SW480 (cell line): ENCODE results near the gene SGMS2.

Experiments used
- DNase-seq: peaks from one replicate; pipeline ENCODE4 v3.0.0-alpha.2; 2016; ENCODE audit warnings: low spot score

SGMS2 gene

DNA sequence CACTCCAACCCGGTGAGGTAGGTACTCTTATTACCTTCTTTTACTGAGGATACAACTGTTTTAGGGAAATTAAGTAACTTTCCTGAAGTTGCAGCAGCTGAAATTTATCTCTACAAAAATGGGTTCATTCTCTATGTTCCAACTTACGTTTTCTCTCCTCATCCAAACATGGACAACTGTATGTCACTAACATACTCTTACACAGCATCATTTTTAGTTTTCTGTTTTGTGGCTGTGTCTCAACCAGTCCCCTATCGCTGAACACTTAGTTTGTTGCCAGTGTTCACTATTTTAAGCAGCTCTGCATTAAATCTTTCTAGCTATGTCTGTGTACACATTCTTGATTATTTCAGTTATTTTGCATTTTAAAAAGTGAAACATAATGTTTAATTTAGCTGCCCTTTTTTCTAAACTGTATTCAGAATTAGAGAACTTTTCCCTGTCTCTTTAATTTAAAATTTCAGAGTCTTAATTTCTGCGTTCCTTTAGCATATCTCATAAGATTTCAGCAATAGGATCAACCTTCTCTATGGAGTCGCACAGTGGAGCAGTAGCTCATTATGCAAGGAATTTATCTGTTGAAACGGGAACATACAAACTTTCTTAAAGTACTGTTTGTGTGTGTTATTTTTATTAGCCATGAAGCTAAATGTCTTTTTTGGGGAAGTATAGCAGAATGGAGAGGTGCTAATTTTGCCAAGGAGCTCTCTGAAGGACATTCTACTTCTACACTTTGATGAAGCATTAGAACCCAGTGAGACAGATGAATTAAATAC lies 3.8 kb downstream of the SGMS2 start:
- no peak for DNase-seq

DNA sequence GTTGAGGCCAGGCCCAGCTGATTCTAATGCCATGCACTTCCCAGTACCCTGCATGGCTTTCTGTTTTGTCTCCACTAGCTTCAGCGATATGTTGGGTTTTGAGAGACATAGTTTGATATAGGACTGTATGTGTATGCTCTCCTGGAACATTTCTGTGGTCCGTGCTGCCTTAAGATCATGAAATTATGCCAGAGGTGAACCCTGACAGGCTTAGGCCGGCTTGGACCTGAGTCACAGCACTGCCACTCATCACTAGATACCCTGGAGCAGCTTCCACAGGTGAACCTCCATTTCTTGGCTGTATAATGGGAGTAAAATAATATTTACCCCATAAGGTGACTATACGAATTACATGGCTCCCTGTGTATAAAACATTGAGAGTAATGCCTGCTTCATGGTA lies 6.4 kb downstream of the SGMS2 start:
- DNase-seq = no peak

DNA sequence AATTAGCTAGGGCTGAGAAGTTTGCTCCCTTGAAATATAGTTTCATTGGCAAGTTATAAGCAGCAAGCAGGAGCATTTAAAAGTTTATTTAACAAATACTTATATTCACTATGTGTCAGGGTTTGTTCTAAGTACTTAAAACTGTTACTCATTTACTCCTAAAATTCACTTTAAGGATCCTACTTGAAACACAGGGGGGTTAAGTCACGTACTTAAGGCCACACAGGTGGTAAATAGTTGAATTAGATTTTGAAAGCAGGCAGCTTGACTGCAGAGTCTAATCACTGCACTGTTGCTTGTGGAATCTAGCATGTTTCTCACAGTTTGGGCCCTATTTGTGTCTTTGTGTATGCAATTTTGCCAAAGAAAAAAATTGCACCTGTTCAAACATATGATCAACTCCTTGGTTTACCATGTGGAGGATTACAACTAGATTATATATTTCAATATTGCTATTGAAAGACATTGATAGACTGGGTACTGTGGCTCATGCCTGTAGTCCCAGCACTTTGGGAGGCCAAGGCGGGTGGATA lies 7.6 kb downstream of the SGMS2 start:
- DNase-seq = no peak

DNA sequence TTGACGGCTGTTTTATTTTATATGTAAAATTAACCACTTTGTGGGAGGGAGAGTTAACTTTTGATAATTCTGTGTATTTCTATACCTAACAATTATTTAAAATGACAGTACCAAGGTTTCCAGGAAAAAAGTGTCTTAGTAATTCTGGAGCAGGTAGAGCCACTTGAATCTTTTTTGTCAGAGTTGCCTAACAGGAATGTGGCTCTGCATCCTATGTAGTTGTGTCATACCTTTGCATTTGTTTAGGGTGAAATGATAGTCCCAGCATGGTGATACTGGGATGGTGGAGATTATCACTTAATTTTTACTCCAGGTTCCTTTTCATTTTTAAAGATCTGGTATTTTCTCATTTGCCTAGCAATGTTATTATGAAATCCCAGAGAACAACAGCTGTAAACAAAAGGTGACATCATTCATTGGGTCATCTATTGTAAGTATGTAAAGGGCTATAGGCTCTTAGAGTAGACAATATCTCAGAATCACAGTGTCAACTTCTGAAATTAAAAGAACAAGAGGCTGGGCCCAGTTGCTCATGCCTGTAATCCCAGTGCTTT lies 9.6 kb downstream of the SGMS2 start:
- DNase-seq = no peak

DNA sequence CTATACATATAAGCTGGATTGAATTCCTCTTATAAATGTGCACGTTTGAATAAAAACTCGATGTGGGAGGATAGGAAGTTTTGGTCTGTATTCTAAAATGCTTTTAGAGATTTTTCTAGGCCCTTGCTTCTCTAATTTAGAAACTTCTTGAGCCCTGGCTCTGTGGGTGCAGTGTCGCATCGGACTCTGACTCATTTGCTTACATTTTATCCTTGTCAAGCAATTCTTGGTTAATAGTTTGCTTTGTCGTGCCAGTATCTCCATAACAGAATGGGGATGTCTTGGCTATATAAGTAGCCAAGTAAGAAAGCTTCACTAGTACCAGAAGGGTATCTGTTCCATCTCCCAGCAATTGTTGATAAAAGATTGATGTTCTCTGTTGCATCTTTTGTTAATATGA lies 10.7 kb downstream of the SGMS2 start:
- no peak for DNase-seq

DNA sequence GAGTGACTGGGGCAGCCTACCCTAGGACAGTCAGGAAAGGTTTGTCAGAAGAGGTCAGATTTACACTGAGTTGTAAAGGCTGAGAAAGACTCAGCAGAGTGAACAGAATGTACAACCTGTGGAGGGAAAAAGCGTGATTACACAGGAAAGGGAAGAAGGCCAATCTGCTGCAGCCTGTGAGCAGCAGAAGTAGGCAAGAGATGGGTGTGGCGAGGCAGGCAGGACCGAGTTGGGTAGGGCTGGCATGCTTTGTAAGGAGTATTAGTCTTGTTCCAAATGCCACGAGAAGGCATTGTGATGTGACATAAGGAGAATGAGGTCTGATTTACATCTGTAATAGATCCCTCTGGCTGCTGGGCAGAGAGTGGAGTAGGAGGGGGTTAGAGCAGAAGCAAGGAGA lies 12.6 kb downstream of the SGMS2 start:
- DNase-seq = no peak

DNA sequence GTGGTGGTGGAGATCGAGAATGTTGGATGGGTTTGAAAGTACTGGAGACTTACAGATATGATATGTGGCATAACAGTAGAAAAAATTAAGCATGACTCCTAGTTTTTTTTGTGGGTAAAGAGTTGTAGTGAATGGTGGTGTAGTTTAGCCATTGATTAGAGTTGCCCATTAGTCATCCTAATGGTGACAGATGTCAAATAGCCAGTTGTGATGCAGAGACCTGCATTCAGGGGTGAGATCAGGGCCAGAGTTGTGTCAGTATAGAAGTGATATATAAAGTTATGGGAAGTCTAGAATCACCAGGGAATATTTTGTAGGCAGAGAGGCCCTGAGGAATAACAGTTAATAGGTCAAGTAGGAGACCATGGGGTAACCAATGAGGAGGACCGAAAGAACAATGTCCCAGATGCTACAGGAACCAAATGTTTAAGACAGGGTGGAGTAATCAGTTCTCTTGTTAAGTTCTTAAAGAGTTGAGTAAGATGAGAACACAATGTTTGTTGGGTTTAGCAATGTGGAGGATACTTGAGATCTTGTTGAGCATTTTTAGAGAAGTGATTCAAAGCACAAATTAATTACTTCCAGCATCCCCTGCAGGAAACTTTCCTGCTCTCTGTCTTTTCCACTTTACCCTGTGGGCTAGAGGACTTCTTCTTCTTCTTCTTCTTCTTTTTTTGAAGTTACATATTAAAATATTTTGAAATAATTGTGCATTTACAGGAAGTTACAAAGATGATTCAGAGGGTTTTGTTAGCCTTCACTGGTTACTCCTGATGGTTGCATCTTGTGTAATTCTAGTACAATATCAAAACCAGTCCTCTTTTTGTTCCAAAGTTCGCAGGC lies 13.3 kb downstream of the SGMS2 start:
- no peak for DNase-seq

DNA sequence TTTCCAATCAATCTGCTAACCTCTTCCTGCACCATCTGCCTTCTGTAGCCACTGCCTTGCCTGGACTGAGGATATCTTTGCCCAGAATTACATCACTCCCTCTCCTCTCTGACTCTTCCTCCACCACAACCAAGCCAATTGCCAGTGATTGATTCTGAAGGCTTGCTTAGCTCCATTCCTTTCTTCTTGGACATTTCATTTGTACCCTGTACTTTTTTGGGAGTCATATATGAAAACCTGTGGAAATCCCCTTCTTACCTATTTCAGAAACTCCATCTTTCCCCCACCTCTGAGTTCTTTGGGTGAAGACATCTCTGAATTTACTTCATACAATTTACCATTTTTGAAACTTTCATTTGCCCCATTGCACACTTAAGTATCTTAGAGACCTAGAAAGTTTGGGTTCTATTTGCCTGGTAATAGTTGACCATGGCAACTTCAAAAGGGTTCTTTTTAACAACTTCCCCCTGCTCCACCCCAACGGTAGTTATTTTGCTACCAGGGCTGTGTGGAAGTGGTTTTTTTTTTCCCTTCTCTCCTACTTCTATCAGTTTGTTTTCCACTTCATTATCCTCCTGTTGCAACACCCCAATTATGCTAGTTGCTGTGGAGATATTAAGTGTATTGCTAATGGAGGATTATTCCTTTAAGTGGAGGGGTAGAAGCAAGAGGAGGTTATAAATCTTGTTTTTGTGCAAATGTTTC lies 14.3 kb downstream of the SGMS2 start:
- DNase-seq = no peak

DNA sequence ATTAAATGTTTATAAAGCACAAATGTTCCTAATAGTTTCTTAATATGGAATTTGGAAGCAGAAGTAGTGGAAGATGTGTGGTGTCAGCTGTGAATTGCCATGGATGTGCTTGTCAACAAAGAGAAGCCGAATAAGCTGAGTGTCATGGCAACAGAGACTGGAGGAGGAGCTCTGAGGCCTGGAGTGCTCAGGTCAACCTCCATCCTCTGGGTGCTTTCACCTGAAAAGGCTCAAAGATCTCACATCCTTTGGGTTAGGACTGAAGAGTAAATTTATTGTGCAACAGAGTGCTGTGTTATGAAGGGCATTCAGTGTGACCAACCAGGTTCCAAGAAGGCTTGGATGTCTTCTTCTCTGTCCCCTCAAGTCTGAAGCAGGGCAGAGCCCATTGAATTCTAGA lies 18.7 kb downstream of the SGMS2 start:
- DNase-seq = no peak

DNA sequence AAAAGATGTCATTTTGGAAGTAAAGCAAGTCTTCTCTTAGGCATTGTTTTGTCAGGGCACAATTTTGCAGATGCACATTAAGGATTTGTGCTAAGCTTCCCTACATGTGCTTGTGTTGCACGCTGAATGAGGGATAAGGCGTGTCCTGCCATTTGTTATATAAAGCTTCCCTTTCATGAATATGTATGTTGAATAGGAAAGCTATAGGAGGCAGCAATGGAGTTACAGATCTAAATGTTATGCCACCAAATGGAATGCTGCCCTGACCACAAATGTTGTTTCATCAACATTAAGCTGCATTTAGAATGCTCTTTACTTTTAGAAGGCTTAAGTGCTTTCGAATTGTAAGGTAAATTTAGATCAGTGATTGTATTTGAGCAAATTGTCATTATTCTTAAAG lies 20.9 kb downstream of the SGMS2 start:
- peak; percentile 16 for DNase-seq

DNA sequence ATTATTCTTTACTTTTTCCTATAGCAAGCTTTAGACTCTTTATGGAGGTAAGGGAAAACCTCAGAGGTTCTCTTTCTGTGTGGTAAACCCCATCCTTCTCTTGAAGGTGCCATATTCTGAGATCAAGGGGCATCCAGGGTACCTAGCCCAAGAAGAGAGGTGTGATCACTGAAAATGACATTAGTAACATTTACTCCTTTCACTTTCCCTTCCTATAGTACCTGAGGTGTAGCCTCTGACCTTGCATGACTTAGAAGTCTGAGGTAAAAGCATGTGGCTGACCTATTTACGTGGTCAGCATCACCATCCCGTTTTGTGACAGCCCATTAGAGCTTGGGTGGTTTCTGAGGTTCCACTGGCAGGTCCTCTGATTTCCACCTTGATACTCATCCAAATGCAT lies 25.7 kb downstream of the SGMS2 start:
- DNase-seq = no peak

DNA sequence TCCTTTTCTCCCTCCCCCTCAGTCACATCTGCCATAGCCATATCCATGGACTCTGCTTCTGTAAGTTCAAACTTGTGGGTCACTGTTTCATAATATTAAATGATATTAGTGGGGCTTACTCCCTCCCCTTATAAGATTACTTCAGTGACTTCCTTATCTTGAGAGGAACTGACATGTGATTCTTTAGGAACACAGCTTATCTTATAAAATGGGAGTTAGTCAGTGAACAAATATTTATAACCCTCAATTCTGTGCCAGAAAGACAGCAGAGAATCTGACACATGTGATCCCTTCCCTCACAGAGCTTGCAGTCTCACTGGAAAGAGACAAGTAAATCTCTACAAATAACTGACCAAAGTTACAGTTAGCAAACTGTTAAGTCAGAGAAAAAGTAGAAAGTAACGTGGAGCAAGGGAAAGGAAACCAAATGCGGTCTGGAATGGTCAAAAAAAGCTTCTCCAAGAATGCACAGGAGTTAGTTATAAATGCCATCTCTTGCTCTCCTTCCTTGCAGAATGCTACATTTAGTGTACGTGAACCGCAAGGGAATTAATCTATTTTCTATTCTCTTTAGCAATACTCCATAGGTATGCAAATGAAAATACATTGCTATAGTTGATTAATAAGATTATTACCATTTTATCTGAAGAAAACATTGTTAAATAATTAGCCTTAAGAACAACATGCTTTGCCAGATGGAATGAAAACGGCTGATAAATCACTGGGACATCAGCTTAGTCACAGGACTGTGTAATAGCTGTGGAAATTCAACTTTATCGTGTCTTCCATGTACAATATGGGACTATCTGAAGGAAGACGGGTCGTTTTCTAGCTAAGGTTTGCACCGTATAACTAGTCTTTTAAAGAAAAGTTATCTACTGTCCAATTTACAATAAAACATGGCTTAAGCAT lies 29.0 kb downstream of the SGMS2 start:
- DNase-seq = no peak

DNA sequence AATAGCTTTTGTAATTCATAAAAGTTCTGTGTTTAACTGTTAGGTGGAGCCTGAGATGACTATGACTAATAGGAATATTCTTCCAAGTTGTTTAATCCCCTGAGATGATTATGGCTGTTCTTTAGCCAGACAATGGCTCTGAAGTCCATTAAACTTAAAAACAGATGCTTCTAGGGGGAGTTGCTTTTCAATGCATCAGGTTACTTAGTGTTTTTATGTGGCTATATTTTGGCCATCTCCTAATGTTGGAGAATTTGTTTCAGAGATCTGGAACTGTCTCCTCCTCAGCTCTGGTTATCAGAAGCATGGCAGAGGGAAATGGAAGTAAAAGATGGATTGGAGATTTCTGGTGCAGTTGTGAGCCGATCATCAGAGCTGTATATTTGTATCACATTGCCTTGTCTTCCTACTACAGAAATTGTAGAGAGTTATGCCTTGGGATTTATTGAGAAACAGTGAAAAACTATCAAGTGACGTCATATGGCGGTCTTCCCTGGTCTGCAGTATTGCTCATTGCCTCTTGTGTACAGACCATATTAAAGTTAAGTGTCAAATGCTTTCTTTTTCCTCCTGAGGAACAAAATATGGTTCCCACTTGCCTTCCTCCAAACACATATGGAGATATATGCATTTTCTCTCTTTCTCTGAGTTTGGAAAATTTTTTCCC lies 29.8 kb downstream of the SGMS2 start:
- no peak for DNase-seq

DNA sequence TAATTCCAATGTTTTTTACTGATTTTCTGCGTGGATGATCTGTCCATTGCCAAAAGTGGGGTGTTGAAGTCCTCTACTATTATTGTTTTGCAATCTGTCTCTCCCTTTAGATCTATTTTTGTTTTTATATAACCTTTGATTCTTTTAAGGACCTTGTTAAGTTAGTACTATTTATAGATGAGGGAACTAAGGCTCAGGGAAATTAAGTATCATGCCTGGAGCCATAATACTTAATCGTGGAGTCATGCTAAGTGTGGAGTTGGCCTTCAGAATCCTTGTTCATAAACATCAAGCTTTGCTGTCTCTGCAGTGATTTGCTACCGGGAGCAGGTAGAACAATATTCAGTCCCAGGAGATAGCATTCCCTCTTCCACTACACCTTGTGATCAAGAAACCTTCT lies 31.0 kb downstream of the SGMS2 start:
- DNase-seq = no peak

DNA sequence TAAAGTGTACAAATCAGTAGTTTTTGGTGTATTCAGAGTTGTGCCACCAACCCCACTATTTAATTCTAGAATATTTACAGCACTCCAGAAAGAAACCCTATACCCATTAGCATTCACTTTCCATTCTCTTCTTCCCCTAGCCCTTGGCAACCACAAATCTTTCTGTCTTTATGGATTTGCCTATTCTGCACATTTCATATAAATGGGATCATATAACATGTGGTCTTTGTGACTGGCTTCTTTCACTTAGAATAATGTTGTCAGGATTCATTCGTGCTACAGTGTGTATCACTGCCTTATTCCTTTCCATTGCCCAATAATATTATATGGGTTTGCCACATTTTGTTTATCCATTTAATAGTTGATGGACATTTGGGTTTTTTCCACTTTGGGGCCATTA lies 32.2 kb downstream of the SGMS2 start:
- DNase-seq = no peak

DNA sequence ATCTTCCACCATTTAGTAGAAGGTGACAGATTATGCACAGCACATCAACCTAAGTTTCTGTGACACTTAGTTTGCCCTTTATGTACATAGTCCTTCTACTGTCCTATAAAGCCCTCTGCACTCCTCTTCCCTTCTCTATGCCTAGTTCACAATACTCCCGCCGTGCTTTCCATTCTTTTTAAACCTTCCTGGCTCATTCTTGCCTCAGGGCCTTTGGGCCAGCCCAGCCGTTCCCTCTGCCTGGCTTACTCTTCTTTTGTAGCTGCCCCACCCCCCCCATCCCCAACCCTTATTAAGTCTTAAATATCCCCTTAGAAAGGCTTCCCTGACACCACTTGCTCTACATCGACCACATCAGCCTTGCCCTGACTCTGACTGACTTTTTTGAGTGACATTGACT lies 33.0 kb downstream of the SGMS2 start:
- DNase-seq = no peak

DNA sequence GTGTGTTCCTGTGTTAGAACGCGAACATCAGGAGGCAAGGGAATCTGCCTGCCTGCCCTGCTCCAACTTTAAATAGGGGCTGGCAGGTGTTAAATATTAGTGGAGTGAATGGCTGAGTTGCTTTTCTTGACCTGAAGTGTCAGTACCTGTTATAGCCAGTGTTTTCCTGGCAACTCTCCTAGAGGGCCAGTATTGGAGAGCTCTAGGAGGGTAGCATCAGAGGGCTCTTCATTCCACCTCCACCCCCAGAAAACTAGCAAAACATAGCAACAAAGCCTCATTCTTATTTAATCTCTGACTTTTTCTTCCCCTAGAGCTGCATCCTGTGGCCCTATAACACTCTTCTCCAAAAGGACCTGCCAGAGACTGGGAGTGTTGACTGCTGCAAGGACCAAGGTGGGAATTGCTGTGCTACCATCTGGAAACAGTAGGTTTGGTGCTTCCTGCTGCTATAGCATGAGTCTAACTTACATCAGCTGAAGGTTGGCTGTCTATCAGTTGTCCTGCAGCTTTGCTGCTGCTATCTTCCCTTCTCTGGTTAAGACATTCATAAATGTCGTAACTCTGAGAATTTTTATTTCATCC lies 33.5 kb downstream of the SGMS2 start:
- DNase-seq = no peak

DNA sequence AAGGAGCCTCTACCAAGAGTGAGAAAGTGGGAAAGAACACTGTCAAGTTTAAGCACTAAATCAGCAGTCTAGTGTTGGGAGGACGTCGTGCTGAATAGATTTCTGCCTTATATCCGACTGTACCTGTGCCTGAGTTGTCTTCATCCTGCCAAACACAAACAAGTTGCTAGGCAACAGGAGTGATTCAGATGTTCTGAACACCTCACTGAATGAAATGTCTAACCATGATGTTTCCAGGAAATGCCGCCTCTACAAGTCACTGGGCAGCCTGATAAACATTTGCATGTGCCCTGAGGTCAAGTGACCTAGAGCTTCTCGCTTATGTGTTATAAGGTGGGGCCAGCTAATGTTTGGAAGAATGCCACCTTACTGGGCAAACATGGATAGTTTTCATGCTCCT lies 37.9 kb downstream of the SGMS2 start:
- DNase-seq = peak; percentile 45

DNA sequence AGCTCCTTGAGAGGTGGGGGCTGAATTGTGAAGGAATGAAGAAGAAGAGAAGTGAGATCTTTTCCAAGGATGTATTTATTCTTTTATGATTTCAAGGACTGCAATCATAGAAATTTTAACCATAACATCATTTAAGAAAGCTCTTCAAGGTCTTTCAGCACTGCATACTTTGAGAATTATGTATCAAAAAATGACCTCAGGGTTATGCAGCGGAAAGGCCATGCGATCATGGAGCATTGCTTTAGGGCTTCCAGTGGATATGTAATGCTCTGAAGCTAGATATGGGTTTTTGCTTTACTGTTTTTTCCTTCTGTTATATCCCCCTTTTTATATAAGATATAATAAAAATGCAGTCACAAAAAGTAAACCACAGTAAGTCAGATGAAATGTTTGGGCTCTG lies 38.7 kb downstream of the SGMS2 start:
- no peak for DNase-seq

DNA sequence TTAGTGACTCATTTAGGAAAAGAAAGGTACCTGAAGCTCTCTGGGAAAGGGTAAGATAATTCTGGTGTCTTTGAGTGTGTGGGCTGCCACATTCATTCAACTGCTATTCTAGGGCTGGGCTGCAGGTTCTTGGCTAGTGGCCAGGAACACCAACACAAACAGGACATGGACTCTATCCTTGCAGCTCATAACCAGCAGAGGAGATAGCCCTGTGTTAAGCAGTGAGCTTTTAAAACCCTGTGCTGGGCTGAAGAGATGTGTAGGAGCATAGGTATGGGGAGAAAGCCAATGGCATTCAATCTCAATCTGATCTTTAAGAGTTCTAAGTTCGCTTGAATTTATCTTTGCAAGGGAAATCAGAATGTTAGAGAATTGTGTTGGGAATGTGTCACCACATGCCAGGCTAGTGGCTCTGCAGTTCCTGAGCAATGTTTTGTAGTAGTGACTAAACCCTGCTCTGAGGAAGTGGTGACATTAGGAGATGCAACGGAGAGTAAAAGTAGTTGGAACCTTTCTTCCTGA lies 39.2 kb downstream of the SGMS2 start:
- DNase-seq = peak; percentile 26
